ENCODE results near the gene RING1. TPM values are rescaled to one million over a fixed set of nuclear protein-coding genes. Genes with fewer than 3 reads are reported as not detected.
A peak's percentile ranks its signal among the peaks of the same experiment; 100 is the strongest.

The RING1 gene
- total and polyA plus RNA-seq, 10 of the 15 experiments (the other 5 are each of a cell fraction or from before 2014, with no cell fraction given), result 2.0 to 27.2 (median 15.8) TPM

DNA sequence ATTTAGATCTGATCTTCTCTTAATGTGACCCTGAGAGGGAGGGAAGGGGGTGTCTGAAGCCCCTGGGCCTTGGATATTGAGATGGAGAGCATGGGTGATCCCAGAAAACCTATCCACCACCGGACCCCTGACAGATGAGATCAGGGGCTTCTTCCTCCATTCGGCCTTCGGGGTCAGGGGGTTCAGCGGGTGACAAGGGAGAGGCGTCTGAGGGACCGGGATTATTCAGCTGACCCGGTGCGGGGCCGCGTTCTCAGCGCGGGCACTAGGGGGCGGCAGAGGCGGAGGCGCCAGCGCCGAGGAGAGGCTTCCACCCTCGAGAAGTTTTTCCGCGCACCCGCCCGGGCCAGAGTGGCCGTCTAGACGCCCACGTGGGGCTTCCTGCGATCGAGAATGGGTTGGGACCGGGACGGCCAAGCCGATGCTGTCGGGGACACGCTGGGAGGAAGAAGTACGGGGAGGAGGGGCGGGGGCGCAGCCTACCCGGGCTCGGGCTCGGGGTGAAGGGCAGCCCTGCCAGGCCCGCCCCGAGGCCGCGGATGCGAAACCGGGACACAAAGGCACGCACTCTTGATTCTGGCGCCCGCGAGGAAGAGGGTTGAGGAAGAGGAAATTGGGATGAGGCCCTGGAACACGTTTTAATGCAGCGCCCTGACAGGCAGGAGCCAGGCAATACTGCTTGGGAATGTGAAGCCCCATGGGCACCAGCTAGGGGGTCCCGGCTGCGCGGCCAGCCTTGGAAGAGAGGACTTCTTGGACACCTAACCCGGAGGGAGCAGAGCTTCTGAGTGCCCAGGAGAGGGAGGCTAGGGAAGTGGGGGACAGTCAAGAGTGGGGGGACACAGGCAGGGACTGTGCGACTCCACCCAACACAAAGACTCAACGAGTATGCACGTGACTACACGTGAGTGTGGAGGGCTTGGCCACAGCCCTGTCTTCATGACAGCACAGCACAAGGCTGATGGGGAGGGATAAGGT lies 46.7 kb upstream of the RING1 start (continued):
- peak; percentile 78; the same call in 1 of the 2 replicates for TF ChIP-seq RB1 (IDR thresholded peaks at IDR 0.05; ENCODE audit: borderline replicate concordance)
- TF ChIP-seq JUND (IDR thresholded peaks at IDR 0.05; ENCODE audit: low read depth, low read length), result no peak
- no peak for TF ChIP-seq HDAC6 (IDR thresholded peaks at IDR 0.05; ENCODE audit: unreplicated experiment)
- peak; percentile 22; the same call in 1 of the 2 replicates for TF ChIP-seq PKNOX1 (IDR thresholded peaks at IDR 0.05)
- TF ChIP-seq NFYA (IDR thresholded peaks at IDR 0.05; ENCODE audit: borderline replicate concordance, low read depth, low read length), result no peak
- no peak for TF ChIP-seq ZBTB40 (IDR thresholded peaks at IDR 0.05; ENCODE audit: borderline replicate concordance)
- TF ChIP-seq GABPA (IDR thresholded peaks at IDR 0.05; ENCODE audit: low read depth), result no peak
- no peak for TF ChIP-seq EZH2 (IDR thresholded peaks at IDR 0.05; ENCODE audit: borderline replicate concordance, control insufficient read depth, low read depth, low read length)
- TF ChIP-seq, protein P1, sequence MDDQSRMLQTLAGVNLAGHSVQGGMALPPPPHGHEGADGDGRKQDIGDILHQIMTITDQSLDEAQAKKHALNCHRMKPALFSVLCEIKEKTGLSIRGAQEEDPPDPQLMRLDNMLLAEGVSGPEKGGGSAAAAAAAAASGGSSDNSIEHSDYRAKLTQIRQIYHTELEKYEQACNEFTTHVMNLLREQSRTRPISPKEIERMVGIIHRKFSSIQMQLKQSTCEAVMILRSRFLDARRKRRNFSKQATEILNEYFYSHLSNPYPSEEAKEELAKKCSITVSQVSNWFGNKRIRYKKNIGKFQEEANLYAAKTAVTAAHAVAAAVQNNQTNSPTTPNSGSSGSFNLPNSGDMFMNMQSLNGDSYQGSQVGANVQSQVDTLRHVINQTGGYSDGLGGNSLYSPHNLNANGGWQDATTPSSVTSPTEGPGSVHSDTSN (IDR thresholded peaks at IDR 0.05; ENCODE audit: insufficient replicate concordance, low read depth, low read length), result no peak
- no peak for TF ChIP-seq KDM1A (IDR thresholded peaks at IDR 0.05; ENCODE audit: borderline replicate concordance)
- TF ChIP-seq, protein P2, sequence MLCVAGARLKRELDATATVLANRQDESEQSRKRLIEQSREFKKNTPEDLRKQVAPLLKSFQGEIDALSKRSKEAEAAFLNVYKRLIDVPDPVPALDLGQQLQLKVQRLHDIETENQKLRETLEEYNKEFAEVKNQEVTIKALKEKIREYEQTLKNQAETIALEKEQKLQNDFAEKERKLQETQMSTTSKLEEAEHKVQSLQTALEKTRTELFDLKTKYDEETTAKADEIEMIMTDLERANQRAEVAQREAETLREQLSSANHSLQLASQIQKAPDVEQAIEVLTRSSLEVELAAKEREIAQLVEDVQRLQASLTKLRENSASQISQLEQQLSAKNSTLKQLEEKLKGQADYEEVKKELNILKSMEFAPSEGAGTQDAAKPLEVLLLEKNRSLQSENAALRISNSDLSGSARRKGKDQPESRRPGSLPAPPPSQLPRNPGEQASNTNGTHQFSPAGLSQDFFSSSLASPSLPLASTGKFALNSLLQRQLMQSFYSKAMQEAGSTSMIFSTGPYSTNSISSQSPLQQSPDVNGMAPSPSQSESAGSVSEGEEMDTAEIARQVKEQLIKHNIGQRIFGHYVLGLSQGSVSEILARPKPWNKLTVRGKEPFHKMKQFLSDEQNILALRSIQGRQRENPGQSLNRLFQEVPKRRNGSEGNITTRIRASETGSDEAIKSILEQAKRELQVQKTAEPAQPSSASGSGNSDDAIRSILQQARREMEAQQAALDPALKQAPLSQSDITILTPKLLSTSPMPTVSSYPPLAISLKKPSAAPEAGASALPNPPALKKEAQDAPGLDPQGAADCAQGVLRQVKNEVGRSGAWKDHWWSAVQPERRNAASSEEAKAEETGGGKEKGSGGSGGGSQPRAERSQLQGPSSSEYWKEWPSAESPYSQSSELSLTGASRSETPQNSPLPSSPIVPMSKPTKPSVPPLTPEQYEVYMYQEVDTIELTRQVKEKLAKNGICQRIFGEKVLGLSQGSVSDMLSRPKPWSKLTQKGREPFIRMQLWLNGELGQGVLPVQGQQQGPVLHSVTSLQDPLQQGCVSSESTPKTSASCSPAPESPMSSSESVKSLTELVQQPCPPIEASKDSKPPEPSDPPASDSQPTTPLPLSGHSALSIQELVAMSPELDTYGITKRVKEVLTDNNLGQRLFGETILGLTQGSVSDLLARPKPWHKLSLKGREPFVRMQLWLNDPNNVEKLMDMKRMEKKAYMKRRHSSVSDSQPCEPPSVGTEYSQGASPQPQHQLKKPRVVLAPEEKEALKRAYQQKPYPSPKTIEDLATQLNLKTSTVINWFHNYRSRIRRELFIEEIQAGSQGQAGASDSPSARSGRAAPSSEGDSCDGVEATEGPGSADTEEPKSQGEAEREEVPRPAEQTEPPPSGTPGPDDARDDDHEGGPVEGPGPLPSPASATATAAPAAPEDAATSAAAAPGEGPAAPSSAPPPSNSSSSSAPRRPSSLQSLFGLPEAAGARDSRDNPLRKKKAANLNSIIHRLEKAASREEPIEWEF (IDR thresholded peaks at IDR 0.05; ENCODE audit: insufficient replicate concordance, low read depth, low read length), result no peak
- no peak for TF ChIP-seq TCF12 (IDR thresholded peaks at IDR 0.05; ENCODE audit: low read depth, low read length)
- TF ChIP-seq MEF2A (IDR thresholded peaks at IDR 0.05; ENCODE audit: insufficient read depth, low read depth, low read length), result no peak
- TF ChIP-seq ETV6 (conservative IDR thresholded peaks at IDR 0.05 in 1 of 2, IDR thresholded peaks at IDR 0.05 in 1 of 2; ENCODE audit: borderline replicate concordance in 1 of 2, low read depth in 1 of 2), result no peak
- no peak for TF ChIP-seq EP300 (IDR thresholded peaks at IDR 0.05; ENCODE audit: borderline replicate concordance in 1 of 2, control insufficient read depth in 1 of 2, low read depth in 2 of 2, low read length in 2 of 2)
